Measurements from ENCODE around the gene CNOT6. TPM values are rescaled to one million over a fixed set of nuclear protein-coding genes. Genes with fewer than 3 reads are reported as not detected.

CNOT6 gene
- total and polyA plus RNA-seq, 10 of the 15 experiments (the other 5 are each of a cell fraction or from before 2014, with no cell fraction given): 3.8 to 22.1 (median 12.1) TPM

DNA sequence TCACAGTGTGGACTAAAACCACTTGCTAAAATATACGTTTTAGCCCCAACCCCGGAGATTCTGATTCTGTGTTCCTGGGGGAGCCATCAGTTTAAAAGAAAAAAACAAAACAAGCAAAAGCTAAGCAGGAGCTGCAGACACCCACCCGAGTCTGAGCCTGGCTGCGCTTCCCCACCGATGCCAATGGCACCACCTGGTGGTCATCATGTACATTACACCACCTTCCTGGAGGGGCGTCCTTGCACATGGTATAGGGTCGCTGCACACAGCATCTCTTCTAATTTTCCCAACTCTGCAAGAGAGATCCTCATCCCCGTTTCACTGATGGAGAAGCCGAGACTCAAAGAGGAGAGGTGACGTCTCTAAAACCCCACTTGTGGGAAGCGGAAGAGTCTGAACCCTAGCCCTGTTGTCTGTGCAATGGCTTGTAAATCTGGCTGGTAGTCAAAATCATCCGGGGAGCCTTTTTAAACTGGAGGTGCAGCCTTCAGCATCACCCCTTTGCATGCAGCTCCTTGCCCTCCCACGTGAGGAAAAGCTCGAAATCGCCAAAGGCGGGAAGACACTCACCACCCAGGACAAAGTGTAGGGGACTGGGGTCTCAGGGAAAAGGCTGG is 23.1 kb upstream of the CNOT6 start:
- 26% methylated on average over 16 of the region's 16 CpGs for WGBS (ENCODE audit: insufficient coverage, insufficient replicate concordance, low lambda C conversion rate, missing lambda C conversion rate)
- in situ Hi-C loops (cut with MboI): no loop called here
- no peak for DNase-seq (ENCODE audit: low read depth, low spot score)

More for the DNA sequence above, 23.1 kb upstream of the CNOT6 start:
- Histone ChIP-seq H4K20me1 (ENCODE audit: control insufficient read depth, insufficient read depth) (no peaks in the 10 kb centered on the region), H3K4me3 (no peak overlapping the region), H3K36me3 (ENCODE audit: control insufficient read depth in 2 of 2, insufficient read depth in 2 of 2, low read length in 1 of 2) (no peaks in the 10 kb centered on the region), H3K79me2 (ENCODE audit: control insufficient read depth, insufficient read depth, low read length) (no peaks in the 10 kb centered on the region), H3K27ac (ENCODE audit: control insufficient read depth, insufficient read depth) (no peak overlapping the region), H3K4me1 (ENCODE audit: control insufficient read depth, insufficient read depth, low read length) (no peaks in the 10 kb centered on the region), H3K27me3 (replicated peaks in 1 of 2; ENCODE audit: control insufficient read depth in 2 of 2, insufficient read depth in 2 of 2, low read length in 1 of 2) (no peaks in the 10 kb centered on the region), H3K9me3 (replicated peaks; ENCODE audit: control insufficient read depth, insufficient read depth, low read length) (no peaks in the 10 kb centered on the region), H3K9ac (ENCODE audit: control insufficient read depth, insufficient read depth, low read length) (no peak overlapping the region), H3K4me2 (ENCODE audit: control insufficient read depth, insufficient read depth) (no peak overlapping the region), H2AFZ (ENCODE audit: control insufficient read depth, low read depth, low read length) (no peak overlapping the region)
- ATAC-seq: peak; percentile 91
- ChIA-PET RAD21 (ENCODE audit: unreplicated experiment) (interaction anchor here (1.2 to 1.5 kb wide), 2 partner anchors 142 to 178 kb away, joined by 4 read pairs; no protein-coding TSS in a partner anchor), CTCF (interaction anchor here (0.6 to 1.8 kb wide), 12 partner anchors 9 to 346 kb away, joined by 3 to 7 read pairs (median 4); no protein-coding TSS in a partner anchor), SMC1A (ENCODE audit: uncharacterized antibody, unreplicated experiment) (no interaction called here), POLR2A (no interaction called here)
- intact Hi-C loops (cut with micrococcal nuclease; ENCODE audit: unreplicated experiment): loop anchor here (1.0 to 5.0 kb wide), 2 partner anchors 178 to 344 kb away; no protein-coding TSS in a partner anchor
- FAIRE-seq: peak; percentile 74
- BruUV-seq (replicated peaks): no TSS peak
- TF ChIP-seq EGR1 (IDR thresholded peaks at IDR 0.05; ENCODE audit: borderline replicate concordance in 1 of 2, low read depth in 2 of 2, low read length in 2 of 2): no peak
- TF ChIP-seq RAD21 (IDR thresholded peaks at IDR 0.05; ENCODE audit: insufficient read depth, low read depth, low read length): peak; percentile 72
- TF ChIP-seq, protein P1, sequence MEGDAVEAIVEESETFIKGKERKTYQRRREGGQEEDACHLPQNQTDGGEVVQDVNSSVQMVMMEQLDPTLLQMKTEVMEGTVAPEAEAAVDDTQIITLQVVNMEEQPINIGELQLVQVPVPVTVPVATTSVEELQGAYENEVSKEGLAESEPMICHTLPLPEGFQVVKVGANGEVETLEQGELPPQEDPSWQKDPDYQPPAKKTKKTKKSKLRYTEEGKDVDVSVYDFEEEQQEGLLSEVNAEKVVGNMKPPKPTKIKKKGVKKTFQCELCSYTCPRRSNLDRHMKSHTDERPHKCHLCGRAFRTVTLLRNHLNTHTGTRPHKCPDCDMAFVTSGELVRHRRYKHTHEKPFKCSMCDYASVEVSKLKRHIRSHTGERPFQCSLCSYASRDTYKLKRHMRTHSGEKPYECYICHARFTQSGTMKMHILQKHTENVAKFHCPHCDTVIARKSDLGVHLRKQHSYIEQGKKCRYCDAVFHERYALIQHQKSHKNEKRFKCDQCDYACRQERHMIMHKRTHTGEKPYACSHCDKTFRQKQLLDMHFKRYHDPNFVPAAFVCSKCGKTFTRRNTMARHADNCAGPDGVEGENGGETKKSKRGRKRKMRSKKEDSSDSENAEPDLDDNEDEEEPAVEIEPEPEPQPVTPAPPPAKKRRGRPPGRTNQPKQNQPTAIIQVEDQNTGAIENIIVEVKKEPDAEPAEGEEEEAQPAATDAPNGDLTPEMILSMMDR (IDR thresholded peaks at IDR 0.05 in 2 of 3, conservative IDR thresholded peaks at IDR 0.05 in 1 of 3; ENCODE audit: control insufficient read depth in 2 of 3, extremely low read depth in 1 of 3, insufficient read depth in 1 of 3, low read depth in 3 of 3, low read length in 3 of 3): peak; percentile 85 to 88 (median 87)
- TF ChIP-seq YY1 (IDR thresholded peaks at IDR 0.05; ENCODE audit: low read depth, low read length): peak; percentile 40; the same call in 1 of the 2 replicates
- TF ChIP-seq SMC3 (IDR thresholded peaks at IDR 0.05; ENCODE audit: borderline replicate concordance, low read length): peak; percentile 69; the same call in 1 of the 2 replicates
- TF ChIP-seq RB1 (IDR thresholded peaks at IDR 0.05; ENCODE audit: borderline replicate concordance): no peak

Measured in GM12878 (cell line).